HepG2 (cell line): ENCODE measurements around the gene MYCBPAP. TPM values are rescaled to one million over a fixed set of nuclear protein-coding genes. Genes with fewer than 3 reads are reported as not detected.

Experiments
- GATA4 ChIP-seq: sonication (generic); IDR thresholded peaks from 2 replicates; pipeline ENCODE4 v1.6.1; 2016; ENCODE audit warnings: antibody characterized with exemption, low read depth, borderline replicate concordance
- GFI1 ChIP-seq: sonication (generic); formaldehyde crosslinking; IDR thresholded peaks from 2 replicates; pipeline ENCODE4 v1.5.0; 2020; ENCODE audit warnings: missing genetic modification reagents, mild to moderate bottlenecking, borderline replicate concordance
- KAT7 ChIP-seq: IDR thresholded peaks from 2 replicates; pipeline ENCODE4 v1.6.1; 2018; ENCODE audit warnings: borderline replicate concordance, missing compliant biosample characterization
- MXI1 ChIP-seq: IDR thresholded peaks from 3 replicates; pipeline ENCODE4 v1.6.1; 2012; ENCODE audit warnings: low read depth, low read length, inconsistent platforms, borderline replicate concordance
- RAD51 ChIP-seq: fragments of 450-650 bp; IDR thresholded peaks from 2 replicates; pipeline ENCODE4 v1.6.1; 2016; ENCODE audit warnings: borderline replicate concordance
- RBAK ChIP-seq: sonication (generic); formaldehyde crosslinking; IDR thresholded peaks from 2 replicates; pipeline ENCODE4 v1.5.1; 2020; ENCODE audit warnings: mild to moderate bottlenecking, missing genetic modification reagents
- RXRB ChIP-seq: IDR thresholded peaks from 2 replicates; pipeline ENCODE4 v1.6.1; 2016; ENCODE audit warnings: borderline replicate concordance, missing genetic modification reagents, missing compliant biosample characterization
- ZNF367 ChIP-seq: sonication (generic); formaldehyde crosslinking; IDR thresholded peaks from 2 replicates; pipeline ENCODE4 v1.4.0; 2020; ENCODE audit warnings: missing genetic modification reagents, borderline replicate concordance
- ZNF761 ChIP-seq: sonication (generic); formaldehyde crosslinking; conservative IDR thresholded peaks from 2 replicates; pipeline ENCODE4 v1.4.0; 2020; ENCODE audit warnings: mild to moderate bottlenecking, missing genetic modification reagents
- polyA plus RNA-seq, 8 experiments: library from polyadenylated mRNA; depleted of rRNA in 3 of 8; stranded (reverse) in 7 of 8; unstranded in 1 of 8; fragments of >200 nt; fragmentation: Illumina TruSeq in 4 of 8; extraction: Trizol in 4 of 8; gene quantifications; 2 replicates each; pipeline versions ENCODE4 v1.2.1 to v1.2.3, GENCODE V29; 2011 to 2016; ENCODE audit warnings: low read depth in 4 of 8, missing spikeins in 1 of 8, mixed read lengths in 1 of 8; ENCODE audit not compliant: insufficient read depth in 1 of 8
- total RNA-seq, 5 experiments: library from RNA; depleted of rRNA; stranded (reverse); fragments of >200 nt; fragmentation: Illumina TruSeq; extraction: Trizol; gene quantifications; 2 replicates each; pipeline ENCODE4 v1.2.3, GENCODE V29; 2016; ENCODE audit warnings: low read depth in 1 of 5
- TF ChIP-seq, protein P1 (sequence below): sonication (generic); formaldehyde crosslinking; IDR thresholded peaks from 2 replicates; pipeline ENCODE4 v1.4.0; 2020; ENCODE audit warnings: mild to moderate bottlenecking, missing genetic modification reagents
- TF ChIP-seq, protein P2 (sequence below): IDR thresholded peaks from 2 replicates; pipeline ENCODE4 v1.6.1; 2016; ENCODE audit warnings: control low read depth
- TF ChIP-seq, protein P3 (sequence below): sonication (generic); formaldehyde crosslinking; IDR thresholded peaks from 2 replicates; pipeline ENCODE4 v1.4.0; 2020; ENCODE audit warnings: missing genetic modification reagents, borderline replicate concordance

Gene MYCBPAP
- total and polyA plus RNA-seq, 2 of the 13 experiments (the other 11 are each of a cell fraction or from before 2014, with no cell fraction given), result 0.22 to 0.24 TPM

DNA sequence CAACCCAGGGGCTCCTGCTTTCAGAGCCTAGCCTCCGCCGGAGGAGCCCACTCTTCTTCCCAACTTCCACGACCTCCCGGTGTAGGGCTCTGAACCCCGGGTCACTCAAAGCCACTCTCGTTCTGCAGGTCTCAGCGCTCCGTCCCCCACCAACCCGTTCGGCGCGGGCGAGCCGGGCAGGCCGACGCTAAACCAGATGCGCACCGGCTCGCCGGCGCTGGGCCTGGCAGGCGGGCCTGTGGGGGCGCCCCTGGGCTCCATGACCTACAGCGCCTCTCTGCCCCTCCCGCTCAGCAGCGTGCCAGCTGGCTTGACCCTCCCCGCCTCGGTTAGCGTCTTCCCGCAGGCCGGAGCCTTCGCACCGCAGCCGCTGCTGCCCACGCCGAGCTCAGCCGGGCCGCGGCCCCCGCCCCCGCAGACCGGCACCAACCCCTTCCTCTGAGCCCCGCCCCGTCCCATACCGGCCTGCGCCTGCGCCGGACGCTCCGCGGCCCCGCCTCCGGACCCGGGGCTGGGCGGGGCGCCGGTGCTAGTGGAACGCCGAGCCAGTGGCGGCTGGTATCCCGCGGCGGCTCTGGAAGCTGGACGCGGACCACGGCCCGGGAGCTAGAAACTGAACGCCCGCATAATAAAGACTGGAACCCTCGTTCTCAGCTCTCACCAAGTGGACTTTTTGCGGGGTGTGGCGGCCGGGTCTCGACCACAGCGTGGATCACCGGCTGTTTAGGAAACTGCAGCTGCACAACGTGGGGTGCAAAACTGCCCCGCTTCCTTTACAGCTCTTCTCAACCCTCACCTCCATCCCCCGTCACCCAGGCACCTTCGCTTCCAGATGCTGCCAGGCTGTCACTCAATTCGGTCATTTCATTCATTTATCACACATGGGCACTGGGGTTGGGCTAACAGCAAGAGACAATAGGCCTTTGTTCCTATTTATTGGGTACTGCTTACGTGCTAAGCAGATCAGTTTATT is 33.8 kb downstream of the MYCBPAP start (continued):
- TF ChIP-seq, protein P1, sequence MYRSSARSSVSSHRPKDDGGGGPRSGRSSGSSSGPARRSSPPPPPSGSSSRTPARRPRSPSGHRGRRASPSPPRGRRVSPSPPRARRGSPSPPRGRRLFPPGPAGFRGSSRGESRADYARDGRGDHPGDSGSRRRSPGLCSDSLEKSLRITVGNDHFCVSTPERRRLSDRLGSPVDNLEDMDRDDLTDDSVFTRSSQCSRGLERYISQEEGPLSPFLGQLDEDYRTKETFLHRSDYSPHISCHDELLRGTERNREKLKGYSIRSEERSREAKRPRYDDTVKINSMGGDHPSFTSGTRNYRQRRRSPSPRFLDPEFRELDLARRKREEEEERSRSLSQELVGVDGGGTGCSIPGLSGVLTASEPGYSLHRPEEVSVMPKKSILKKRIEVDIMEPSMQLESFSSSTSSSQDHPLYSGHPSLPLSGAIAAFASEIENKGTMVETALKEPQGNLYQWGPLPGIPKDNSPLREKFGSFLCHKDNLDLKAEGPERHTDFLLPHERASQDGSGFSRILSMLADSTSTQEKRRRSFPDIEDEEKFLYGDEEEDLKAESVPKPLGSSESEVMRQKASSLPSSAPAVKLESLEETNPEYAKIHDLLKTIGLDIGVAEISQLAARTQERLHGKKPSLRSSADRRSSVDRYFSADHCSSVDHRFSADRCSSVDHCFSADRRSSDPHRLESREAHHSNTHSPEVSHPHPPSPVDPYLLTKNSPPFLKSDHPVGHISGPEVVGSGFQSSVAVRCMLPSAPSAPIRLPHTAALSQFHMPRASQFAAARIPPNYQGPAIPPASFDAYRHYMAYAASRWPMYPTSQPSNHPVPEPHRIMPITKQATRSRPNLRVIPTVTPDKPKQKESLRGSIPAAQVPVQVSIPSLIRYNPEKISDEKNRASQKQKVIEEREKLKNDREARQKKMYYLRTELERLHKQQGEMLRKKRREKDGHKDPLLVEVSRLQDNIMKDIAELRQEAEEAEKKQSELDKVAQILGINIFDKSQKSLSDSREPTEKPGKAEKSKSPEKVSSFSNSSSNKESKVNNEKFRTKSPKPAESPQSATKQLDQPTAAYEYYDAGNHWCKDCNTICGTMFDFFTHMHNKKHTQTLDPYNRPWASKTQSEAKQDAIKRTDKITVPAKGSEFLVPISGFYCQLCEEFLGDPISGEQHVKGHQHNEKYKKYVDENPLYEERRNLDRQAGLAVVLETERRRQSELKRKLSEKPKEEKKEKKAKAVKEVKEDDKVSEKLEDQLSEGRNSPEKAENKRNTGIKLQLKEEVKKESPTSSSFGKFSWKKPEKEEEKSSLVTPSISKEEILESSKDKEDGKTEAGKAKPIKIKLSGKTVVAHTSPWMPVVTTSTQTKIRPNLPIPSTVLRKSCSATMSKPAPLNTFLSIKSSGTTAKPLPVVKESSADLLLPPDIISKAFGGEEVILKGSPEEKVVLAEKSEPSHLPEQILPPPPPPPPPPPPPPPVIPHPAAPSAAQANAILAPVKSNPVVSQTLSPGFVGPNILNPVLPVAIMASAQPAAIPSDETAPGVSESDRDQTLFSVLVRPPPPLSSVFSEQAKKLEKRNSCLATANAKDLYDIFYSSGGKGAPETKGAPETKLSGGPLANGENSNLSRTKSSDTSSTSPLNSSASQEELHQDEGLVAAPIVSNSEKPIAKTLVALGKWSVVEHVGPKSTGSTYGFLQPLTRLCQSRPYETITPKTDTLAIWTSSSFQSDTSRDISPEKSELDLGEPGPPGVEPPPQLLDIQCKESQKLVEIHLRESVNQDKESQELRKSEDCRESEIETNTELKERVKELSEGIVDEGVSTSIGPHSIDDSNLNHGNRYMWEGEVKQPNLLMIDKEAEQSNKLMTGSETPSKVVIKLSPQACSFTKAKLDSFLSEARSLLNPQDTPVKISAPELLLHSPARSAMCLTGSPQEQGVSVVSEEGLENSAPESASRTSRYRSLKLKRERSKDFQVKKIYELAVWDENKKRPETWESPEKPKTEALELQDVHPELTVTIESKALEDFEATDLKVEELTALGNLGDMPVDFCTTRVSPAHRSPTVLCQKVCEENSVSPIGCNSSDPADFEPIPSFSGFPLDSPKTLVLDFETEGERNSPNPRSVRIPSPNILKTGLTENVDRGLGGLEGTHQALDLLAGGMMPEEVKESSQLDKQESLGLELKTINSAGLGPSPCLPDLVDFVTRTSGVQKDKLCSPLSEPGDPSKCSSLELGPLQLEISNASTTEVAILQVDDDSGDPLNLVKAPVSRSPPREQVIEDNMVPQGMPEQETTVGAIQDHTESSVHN (CRISPR knock-in tag), result peak; percentile 82; the same call in 1 of the 2 replicates
- peak; percentile 64; the same call in 1 of the 2 replicates for TF ChIP-seq ZNF761
- TF ChIP-seq GFI1, result peak; percentile 56; the same call in 1 of the 2 replicates
- TF ChIP-seq ZNF367 (CRISPR knock-in tag), result no peak; the same call in 1 of the 2 replicates
- peak; percentile 84 for TF ChIP-seq KAT7 (CRISPR knock-in tag)
- TF ChIP-seq MXI1, result peak; percentile 34; the same call in 1 of the 3 replicates
- 0 out of 2 replicates have a peak, but pooled peaks have one; percentile 27 for TF ChIP-seq RBAK (CRISPR knock-in tag)
- peak; percentile 53; the same call in 1 of the 2 replicates for TF ChIP-seq RXRB (CRISPR knock-in tag)
- TF ChIP-seq GATA4, result 0 out of 2 replicates have a peak, but pooled peaks have one; percentile 35
- TF ChIP-seq, protein P2, sequence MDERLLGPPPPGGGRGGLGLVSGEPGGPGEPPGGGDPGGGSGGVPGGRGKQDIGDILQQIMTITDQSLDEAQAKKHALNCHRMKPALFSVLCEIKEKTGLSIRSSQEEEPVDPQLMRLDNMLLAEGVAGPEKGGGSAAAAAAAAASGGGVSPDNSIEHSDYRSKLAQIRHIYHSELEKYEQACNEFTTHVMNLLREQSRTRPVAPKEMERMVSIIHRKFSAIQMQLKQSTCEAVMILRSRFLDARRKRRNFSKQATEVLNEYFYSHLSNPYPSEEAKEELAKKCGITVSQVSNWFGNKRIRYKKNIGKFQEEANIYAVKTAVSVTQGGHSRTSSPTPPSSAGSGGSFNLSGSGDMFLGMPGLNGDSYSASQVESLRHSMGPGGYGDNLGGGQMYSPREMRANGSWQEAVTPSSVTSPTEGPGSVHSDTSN, result peak; percentile 52; the same call in 1 of the 2 replicates
- no peak for TF ChIP-seq RAD51
- TF ChIP-seq, protein P3, sequence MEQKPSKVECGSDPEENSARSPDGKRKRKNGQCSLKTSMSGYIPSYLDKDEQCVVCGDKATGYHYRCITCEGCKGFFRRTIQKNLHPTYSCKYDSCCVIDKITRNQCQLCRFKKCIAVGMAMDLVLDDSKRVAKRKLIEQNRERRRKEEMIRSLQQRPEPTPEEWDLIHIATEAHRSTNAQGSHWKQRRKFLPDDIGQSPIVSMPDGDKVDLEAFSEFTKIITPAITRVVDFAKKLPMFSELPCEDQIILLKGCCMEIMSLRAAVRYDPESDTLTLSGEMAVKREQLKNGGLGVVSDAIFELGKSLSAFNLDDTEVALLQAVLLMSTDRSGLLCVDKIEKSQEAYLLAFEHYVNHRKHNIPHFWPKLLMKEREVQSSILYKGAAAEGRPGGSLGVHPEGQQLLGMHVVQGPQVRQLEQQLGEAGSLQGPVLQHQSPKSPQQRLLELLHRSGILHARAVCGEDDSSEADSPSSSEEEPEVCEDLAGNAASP, result 0 out of 2 replicates have a peak, but pooled peaks have one; percentile 15
